Subcutaneous adipose tissue (tissue), 4 donors: Measurements from ENCODE around the gene CDCA7L. TPM values are rescaled to one million over a fixed set of nuclear protein-coding genes. Genes with fewer than 3 reads are reported as not detected.

ENCODE experiments used
- total RNA-seq, 4 donors: library from RNA; depleted of rRNA; stranded (reverse); fragments of >200 nt; gene quantifications; one replicate each; pipeline ENCODE4 v1.1.0, GENCODE V29; 2016
- TF ChIP-seq, protein P1 (sequence below): fragments of 450-650 bp; IDR thresholded peaks from one replicate; pipeline ENCODE4 v1.5.1; 2016; ENCODE audit warnings: low read depth, mild to moderate bottlenecking, control low read depth, antibody characterized with exemption, moderate library complexity

The CDCA7L gene
- total RNA-seq, 4 donors from 2014 or later: 2.1 to 14.1 (median 11.9) TPM

DNA sequence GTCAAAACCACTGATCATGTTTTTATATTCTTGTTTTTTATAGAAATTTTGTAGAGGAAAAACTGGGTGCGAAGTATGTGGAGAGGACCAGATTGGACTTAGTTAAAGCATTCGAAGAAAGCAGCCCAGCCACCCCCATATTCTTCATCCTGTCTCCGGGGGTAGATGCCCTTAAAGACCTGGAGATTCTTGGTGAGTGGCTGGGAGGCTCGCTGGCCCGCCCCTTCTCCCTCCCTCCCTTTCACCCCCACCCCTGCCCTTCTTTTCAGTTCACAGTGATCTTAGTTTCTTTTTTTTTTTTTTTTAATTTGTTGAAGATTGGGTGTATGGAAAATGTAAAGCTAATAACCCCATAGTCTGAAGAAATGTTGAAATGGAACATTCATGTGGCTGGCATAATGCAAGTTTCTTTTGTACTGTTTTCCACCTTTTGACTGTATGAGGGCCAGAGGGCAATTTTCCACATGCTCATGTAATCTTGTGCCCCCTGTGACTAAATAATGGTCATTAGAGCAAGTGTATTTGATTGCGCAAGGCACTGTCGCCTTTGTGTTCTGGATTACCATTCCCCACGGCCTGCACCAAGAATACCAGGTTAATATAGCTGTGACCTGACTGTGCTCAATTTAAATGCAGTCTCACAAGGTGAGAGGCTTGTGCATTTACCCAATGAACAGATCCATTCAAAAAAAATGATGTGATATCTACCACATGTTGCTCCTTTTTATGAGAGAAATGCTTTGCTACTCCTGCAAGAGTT is 77.7 kb downstream of the CDCA7L start:
- TF ChIP-seq, protein P1, sequence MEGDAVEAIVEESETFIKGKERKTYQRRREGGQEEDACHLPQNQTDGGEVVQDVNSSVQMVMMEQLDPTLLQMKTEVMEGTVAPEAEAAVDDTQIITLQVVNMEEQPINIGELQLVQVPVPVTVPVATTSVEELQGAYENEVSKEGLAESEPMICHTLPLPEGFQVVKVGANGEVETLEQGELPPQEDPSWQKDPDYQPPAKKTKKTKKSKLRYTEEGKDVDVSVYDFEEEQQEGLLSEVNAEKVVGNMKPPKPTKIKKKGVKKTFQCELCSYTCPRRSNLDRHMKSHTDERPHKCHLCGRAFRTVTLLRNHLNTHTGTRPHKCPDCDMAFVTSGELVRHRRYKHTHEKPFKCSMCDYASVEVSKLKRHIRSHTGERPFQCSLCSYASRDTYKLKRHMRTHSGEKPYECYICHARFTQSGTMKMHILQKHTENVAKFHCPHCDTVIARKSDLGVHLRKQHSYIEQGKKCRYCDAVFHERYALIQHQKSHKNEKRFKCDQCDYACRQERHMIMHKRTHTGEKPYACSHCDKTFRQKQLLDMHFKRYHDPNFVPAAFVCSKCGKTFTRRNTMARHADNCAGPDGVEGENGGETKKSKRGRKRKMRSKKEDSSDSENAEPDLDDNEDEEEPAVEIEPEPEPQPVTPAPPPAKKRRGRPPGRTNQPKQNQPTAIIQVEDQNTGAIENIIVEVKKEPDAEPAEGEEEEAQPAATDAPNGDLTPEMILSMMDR: no peak

DNA sequence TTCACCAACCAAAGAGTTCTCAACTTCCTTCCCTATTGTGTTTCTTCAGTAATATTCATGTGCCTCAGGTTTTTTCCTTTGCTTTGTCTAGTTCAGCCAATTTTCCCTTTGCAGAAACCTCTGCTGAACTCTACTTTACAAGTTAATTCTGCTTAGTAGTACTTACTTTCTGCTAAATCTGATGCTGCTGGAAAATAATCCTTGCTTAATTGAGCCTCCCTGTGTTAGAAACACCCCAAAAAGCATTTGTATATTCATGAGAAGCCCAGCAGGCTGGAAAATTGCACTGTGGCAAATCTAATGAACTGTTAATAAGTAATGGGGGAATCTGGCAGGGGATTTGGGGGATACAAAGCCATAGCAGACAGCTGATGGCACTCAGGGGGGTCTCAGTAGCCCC is 78.5 kb downstream of the CDCA7L start:
- TF ChIP-seq, protein P1: no peak

DNA sequence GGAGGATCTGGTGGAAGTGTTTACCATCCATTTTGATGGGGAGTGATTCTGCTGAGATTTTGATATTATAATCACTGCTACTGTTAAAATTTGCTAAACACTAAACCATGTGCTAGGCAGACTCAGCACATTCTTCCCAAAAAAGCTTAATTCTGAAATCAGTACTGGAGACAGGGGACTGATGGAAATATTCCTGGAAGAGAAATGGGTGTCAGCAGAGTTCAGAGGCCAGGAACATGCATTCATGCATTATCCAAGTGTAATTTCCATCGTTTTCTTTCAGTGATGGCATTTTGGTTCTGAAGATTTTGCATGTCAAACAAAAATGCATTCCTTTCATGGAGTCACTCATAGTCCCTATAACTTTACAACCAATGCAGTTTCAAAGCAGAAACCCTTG is 79.0 kb downstream of the CDCA7L start:
- TF ChIP-seq, protein P1: no peak

DNA sequence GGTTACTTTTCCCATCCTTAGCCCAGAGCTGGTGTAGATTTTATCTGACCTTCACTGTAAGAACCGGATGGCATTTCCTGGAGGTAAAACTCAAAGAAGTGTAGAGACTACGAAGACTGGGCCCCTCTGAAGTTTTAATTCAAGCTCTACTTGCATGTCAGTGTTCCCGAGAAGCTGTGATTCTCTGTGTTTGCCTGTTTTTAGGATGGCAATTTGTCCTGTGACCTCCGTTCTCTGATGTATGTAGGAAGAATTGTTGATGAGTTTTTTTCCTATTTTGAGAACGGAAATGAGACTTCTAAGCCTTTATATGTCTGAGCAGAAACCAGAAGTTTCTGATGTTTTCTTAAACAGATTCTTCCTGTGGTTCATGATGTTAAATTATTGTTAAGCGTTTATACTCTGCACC is 94.1 kb downstream of the CDCA7L start:
- TF ChIP-seq, protein P1: no peak
